Adrenal gland (tissue), 12 donors: ENCODE data around the gene PCGF1. TPM values are rescaled to one million over a fixed set of nuclear protein-coding genes. Genes with fewer than 3 reads are reported as not detected.

Experiments used
- DNase-seq, 7 donors: peaks; one replicate each; pipeline ENCODE4 v3.0.0-alpha.2; 2019 to 2020
- H3K27ac ChIP-seq, 5 donors: fragments of 200-600 bp; sonication (generic) in 4 of 5; 1 replicate in 3 of 5; 2 replicates in 2 of 5; pipeline versions ENCODE4 v1.5.1 to v1.8.0; 2016 to 2020; ENCODE audit warnings: mild to moderate bottlenecking in 1 of 5
- H3K27me3 ChIP-seq: fragments of 200-600 bp; 2 replicates; pipeline ENCODE4 v1.8.0; 2021
- H3K36me3 ChIP-seq, 2 donors: fragments of 200-600 bp; replicated peaks in 1 of 2; 1 replicate in 1 of 2; 2 replicates in 1 of 2; pipeline versions ENCODE4 v1.5.1 to v1.8.0; 2018 to 2022
- H3K4me1 ChIP-seq, 2 donors: fragments of 200-600 bp; replicated peaks in 1 of 2; 1 replicate in 1 of 2; 2 replicates in 1 of 2; pipeline versions ENCODE4 v1.5.1 to v1.8.0; 2018 to 2021
- H3K4me3 ChIP-seq, 4 donors: fragments of 200-600 bp; sonication (generic) in 3 of 4; one replicate each; pipeline ENCODE4 v1.5.1; 2016 to 2018
- H3K9me3 ChIP-seq, 3 donors: fragments of 200-600 bp; sonication (generic) in 1 of 3; replicated peaks in 1 of 3; 1 replicate in 2 of 3; 2 replicates in 1 of 3; pipeline versions ENCODE4 v1.5.1 to v1.8.0; 2016 to 2021
- POLR2A ChIP-seq, 2 donors: fragments of 450-650 bp; IDR thresholded peaks; one replicate each; pipeline ENCODE4 v1.6.1; 2017; ENCODE audit warnings: antibody characterized with exemption in 2 of 2, mild to moderate bottlenecking in 2 of 2, moderate library complexity in 1 of 2
- WGBS, 4 donors: extraction: QIAGEN DNeasy Blood & Tissue Kit in 2 of 4; methylation state at CpG; one replicate each; pipeline versions ENCODE4 v1.1.5 to v1.1.7; 2013 to 2017; 5-methylcytosine and 5-hydroxymethylcytosine counted together
- intact Hi-C, 2 donors: fragments of 100-400 bp; cut with DNase I; formaldehyde crosslinking; loops; one replicate each; pipeline versions ENCODE4 v1.14.1 to v1.15.0; 2022 to 2023
- polyA plus RNA-seq, 3 donors: library from polyadenylated mRNA; stranded (reverse); fragments of 200-250 nt in 2 of 3; fragments of 350-450 nt in 1 of 3; fragmentation: Illumina TruSeq in 1 of 3; extraction: RNeasy Lipid Tissue Mini Kit (QIAGEN cat#74804) in 1 of 3; gene quantifications; one replicate each; pipeline ENCODE4 v1.2.3, GENCODE V29; 2013 to 2014
- total RNA-seq, 9 donors: library from RNA; depleted of rRNA in 4 of 9; stranded (reverse); fragments of >200 nt in 4 of 9; fragments of 120-200 nt in 1 of 9; fragmentation: NEBNext Ultra II Directional in 1 of 9; extraction: Animal tissue kit (Norgen Biotek cat#: 25700) in 1 of 9; gene quantifications; one replicate each; pipeline versions ENCODE4 v1.1.0 to v1.2.4, GENCODE V29; 2013 to 2023
- TF ChIP-seq, protein P1 (sequence below), 6 experiments: fragments of 450-650 bp in 4 of 6; fragments of 200-600 bp in 2 of 6; sonication (generic) in 1 of 6; IDR thresholded peaks; 1 replicate in 5 of 6; 2 replicates in 1 of 6; pipeline versions ENCODE4 v1.5.1 to v1.8.0; 2016 to 2021; ENCODE audit warnings: antibody characterized with exemption in 6 of 6, mild to moderate bottlenecking in 2 of 6, moderate library complexity in 1 of 6
- donor health status: healthy with polysubstance abuse.
- donor health status: Bipolar disorder and iron deficiency.
- donor health status: DM: yes; HTN: yes; CAD: no.
- donor health status: DM: no; HTN: no; CAD: no.
- donor health status: DM: no; HTN: no; CAD: no.
- donor health status: DM: yes; HTN: yes; CAD: no.

PCGF1 gene
- total and polyA plus RNA-seq, 12 donors = 15.4 to 38.9 (median 24.1) TPM

DNA sequence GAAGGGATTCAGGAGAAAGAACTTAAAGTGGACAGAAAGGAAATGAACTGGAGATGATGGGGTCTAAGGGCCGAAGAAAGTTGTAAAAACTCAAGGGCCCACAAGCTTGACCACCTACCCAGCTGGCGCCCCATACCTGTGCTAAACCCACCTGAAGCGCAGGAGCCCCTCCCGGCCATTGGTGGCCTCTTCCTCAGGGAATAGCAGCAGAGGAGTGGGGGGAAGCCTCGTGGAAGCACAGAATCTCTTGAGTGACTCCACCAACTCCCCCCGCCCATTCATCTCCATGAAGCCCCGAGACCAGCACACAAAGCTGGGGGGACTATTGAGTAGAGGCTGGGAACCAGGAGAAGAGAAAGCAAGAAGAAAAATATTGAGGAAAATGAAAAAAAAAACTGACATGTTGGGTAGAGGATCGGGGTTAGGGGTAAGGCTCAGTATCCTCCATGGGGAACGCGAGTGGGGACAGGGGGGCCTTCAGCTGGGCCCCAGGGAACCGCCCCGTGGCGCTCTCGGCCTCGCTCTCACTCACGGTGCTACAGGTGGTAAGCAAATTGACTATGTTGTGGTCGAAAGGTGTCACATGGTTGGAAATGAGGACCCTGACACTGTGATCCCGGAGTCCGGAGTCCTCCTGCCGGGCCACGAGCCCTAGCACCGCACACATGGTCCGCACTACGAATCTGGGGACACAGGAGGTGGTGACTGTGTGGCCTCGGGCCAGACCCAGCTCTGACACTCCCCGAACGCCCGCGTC is 21.3 kb upstream of the PCGF1 start:
- peak overlapping the region; percentile 63 to 87 (median 78) for H3K4me3 ChIP-seq

DNA sequence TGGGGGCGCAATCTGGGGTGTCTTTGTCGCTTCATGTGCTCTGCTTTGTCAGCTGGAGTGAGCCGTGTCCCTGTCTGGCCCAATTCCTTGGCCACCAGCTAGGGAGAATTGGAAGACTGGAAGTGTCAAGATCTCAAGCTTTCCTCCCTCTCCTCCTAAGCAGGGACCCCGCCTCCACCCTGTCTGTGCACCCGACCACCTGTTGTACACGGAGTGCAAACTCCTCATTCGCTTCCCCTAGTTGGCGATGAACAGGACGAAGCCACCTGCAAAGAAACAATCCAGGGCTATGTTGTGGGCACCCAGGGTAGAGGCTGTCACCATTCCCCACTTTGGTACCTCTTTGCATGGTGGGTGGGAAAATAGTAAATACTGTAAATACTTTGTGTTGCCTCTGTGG is 20.2 kb upstream of the PCGF1 start:
- peaks cover 0 to 26% of the 10 kb centered on the region in 2 donors for H3K36me3 ChIP-seq
- WGBS, 4 donors = 92 to 98% (median 94%) methylated on average over 9 of the region's 9 CpGs
- intact Hi-C loops = loop anchor here (2.0 to 5.0 kb wide), 2 partner anchors 21 to 40 kb away; partner anchors contain the start of gene PCGF1 (in 1 of the 2)
- H3K4me3 ChIP-seq = no peak overlapping the region
- H3K27me3 ChIP-seq = no peaks in the 10 kb centered on the region
- no peaks in the 10 kb centered on the region for H3K9me3 ChIP-seq
- no peak for DNase-seq
- no peak for TF ChIP-seq POLR2A (IDR thresholded peaks at IDR 0.05)
- TF ChIP-seq, protein P1, sequence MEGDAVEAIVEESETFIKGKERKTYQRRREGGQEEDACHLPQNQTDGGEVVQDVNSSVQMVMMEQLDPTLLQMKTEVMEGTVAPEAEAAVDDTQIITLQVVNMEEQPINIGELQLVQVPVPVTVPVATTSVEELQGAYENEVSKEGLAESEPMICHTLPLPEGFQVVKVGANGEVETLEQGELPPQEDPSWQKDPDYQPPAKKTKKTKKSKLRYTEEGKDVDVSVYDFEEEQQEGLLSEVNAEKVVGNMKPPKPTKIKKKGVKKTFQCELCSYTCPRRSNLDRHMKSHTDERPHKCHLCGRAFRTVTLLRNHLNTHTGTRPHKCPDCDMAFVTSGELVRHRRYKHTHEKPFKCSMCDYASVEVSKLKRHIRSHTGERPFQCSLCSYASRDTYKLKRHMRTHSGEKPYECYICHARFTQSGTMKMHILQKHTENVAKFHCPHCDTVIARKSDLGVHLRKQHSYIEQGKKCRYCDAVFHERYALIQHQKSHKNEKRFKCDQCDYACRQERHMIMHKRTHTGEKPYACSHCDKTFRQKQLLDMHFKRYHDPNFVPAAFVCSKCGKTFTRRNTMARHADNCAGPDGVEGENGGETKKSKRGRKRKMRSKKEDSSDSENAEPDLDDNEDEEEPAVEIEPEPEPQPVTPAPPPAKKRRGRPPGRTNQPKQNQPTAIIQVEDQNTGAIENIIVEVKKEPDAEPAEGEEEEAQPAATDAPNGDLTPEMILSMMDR (IDR thresholded peaks at IDR 0.05) = no peak
- H3K4me1 ChIP-seq = peaks cover 11 to 15% of the 10 kb centered on the region in 2 donors
- H3K27ac ChIP-seq = no peak overlapping the region

More for the DNA sequence above, 21.3 kb upstream of the PCGF1 start:
- intact Hi-C loops = loop anchor here (2.0 to 5.0 kb wide), 2 partner anchors 22 to 41 kb away; partner anchors contain the start of gene PCGF1 (in 1 of the 2)
- no peaks in the 10 kb centered on the region for H3K9me3 ChIP-seq
- H3K4me1 ChIP-seq = peaks cover 11 to 15% of the 10 kb centered on the region in 2 donors
- WGBS, 4 donors = 15 to 26% (median 20%) methylated on average over 18 to 29 of the region's 29 CpGs
- no peak for DNase-seq
- H3K27me3 ChIP-seq = no peaks in the 10 kb centered on the region
- H3K27ac ChIP-seq = peak overlapping the region; percentile 65 to 93 (median 83)
- peaks cover 0 to 34% of the 10 kb centered on the region in 2 donors for H3K36me3 ChIP-seq
- no peak for TF ChIP-seq POLR2A (IDR thresholded peaks at IDR 0.05)
- TF ChIP-seq, protein P1 (IDR thresholded peaks at IDR 0.05) = no peak

DNA sequence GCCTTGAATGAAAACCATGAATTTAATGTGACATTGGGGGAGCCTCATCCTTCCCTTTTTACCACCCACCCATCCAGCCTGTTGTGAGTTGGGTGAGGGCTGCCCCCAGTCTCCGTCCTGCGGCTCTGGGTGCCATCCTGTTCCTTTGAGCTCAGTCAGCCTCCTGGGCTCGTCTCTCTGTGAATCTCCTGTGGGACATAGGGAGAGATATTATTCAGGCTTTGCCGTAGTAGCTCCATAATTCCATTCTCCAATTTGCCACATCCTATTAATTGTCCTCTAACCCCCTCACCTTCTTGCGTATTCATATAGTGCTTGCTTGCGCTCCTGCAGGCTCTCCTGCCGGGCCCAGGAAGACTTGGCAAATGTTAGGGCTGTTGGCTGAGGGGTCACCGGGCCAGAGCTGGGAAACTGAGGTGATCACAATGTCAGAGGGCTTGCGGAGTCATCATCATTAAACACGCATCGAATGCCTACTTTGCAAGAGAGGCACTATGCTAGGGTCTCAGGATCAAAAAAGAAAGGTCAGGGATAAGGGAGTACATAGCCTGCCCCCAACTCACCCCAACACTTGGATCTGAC is 19.2 kb upstream of the PCGF1 start:
- Histone ChIP-seq H3K36me3 (peaks cover 0 to 21% of the 10 kb centered on the region in 2 donors), H3K9me3 (no peaks in the 10 kb centered on the region), H3K4me1 (peaks cover 11 to 15% of the 10 kb centered on the region in 2 donors), H3K27ac (no peak overlapping the region), H3K27me3 (no peaks in the 10 kb centered on the region), H3K4me3 (no peak overlapping the region)
- intact Hi-C loops = loop anchor here in 1 of 2 donors (5.0 kb wide), 1 partner anchor 39 kb away; no protein-coding TSS in a partner anchor
- no peak for DNase-seq
- 96 to 99% (median 97%) methylated on average over 11 of the region's 11 CpGs for WGBS, 4 donors
- TF ChIP-seq POLR2A (IDR thresholded peaks at IDR 0.05) = no peak
- TF ChIP-seq, protein P1 (IDR thresholded peaks at IDR 0.05) = no peak
